ENCODE measurements around the gene HIGD1A. TPM values are rescaled to one million over a fixed set of nuclear protein-coding genes. Genes with fewer than 3 reads are reported as not detected.

Gene HIGD1A
- total RNA-seq, 1 donor from 2014 or later, result 35.9 TPM

DNA sequence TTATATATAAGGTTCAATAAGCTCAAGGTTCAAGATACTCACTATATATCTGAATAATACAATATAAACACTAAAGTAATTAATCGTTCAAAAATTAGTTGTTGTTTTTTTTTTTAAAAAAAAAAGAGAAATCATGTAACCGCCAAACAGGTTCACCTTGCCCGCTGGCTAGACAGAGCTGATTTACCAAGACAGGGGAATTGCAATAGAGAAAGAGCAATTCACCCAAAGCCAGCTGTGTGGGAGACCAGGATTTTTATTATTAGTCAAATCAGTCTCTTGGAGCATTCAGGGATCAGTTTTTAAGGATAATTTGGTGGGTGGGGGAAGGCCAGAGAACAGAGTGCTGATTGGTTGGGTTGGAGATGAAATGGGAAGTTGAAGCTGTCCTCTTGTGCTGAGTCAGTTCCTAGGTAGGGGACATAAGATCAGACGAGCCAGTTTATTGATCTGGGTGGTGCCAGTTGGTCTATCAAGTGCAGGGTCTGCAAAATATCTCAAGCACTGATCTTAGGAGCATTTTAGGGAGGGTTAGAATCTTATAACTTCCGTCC is 7.9 kb downstream of the HIGD1A start:
- Mint-ChIP-seq H3K27ac (no peak overlapping the region), H3K27me3 (no peaks in the 10 kb centered on the region), H3K4me1 (peaks cover 17% of the 10 kb centered on the region), H3K36me3 (ENCODE audit: low read depth) (peaks cover 18% of the 10 kb centered on the region), H3K9me3 (no peaks in the 10 kb centered on the region), H3K4me3 (no peak overlapping the region)
- DNase-seq (no peak), ATAC-seq (ENCODE audit: low read depth) (no peak)
- ChIA-PET POLR2A (no interaction called here), CTCF (interaction anchor here (1.2 kb wide), 1 partner anchor 34 kb away, joined by 5 read pairs; no protein-coding TSS in a partner anchor)
- intact Hi-C loops (cut with micrococcal nuclease), result no loop called here
- TF ChIP-seq, protein P1, sequence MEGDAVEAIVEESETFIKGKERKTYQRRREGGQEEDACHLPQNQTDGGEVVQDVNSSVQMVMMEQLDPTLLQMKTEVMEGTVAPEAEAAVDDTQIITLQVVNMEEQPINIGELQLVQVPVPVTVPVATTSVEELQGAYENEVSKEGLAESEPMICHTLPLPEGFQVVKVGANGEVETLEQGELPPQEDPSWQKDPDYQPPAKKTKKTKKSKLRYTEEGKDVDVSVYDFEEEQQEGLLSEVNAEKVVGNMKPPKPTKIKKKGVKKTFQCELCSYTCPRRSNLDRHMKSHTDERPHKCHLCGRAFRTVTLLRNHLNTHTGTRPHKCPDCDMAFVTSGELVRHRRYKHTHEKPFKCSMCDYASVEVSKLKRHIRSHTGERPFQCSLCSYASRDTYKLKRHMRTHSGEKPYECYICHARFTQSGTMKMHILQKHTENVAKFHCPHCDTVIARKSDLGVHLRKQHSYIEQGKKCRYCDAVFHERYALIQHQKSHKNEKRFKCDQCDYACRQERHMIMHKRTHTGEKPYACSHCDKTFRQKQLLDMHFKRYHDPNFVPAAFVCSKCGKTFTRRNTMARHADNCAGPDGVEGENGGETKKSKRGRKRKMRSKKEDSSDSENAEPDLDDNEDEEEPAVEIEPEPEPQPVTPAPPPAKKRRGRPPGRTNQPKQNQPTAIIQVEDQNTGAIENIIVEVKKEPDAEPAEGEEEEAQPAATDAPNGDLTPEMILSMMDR (IDR thresholded peaks at IDR 0.05), result no peak

DNA sequence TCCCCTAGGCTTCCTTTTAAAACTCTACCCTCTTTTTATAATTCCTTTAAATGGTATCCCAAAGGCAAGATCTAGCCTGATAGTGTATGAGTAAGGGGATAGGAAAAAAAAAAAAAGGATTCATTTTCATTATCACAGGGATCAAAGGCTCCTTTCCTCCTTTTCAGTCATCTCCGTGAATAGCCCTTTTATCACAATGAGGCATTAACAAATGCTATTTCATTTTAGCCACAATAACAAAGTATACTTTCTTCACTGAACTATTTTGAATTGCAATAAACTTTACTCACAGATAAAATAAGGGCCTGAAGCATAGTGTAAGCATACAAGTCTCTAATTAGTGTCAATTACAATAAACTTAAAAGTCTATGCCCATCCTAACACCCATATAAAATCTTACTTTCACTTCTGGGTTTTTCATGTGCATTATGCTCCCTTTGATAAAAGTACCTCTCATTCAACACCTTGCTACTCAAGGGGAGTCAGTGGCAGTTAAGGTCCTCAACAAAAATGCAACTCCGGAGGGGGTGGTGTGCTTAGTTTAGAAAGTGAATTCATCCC is 8.6 kb downstream of the HIGD1A start:
- CTCF ChIA-PET, result interaction anchor here (1.2 kb wide), 1 partner anchor 35 kb away, joined by 5 read pairs; no protein-coding TSS in a partner anchor
- POLR2A ChIA-PET, result no interaction called here
- Mint-ChIP-seq H3K27ac (no peak overlapping the region), H3K4me3 (no peak overlapping the region), H3K27me3 (no peaks in the 10 kb centered on the region), H3K36me3 (ENCODE audit: low read depth) (peaks cover 22% of the 10 kb centered on the region), H3K4me1 (peaks cover 10% of the 10 kb centered on the region), H3K9me3 (no peaks in the 10 kb centered on the region)
- TF ChIP-seq, protein P1 (IDR thresholded peaks at IDR 0.05), result no peak
- no peak for ATAC-seq (ENCODE audit: low read depth)
- intact Hi-C loops (cut with micrococcal nuclease), result no loop called here
- DNase-seq, result no peak

GRCh38 chr3:42790714-42791229 is 13.5 kb downstream of the HIGD1A start:
- intact Hi-C loops (cut with micrococcal nuclease), result no loop called here
- H3K4me3 Mint-ChIP-seq, result no peak overlapping the region
- no peaks in the 10 kb centered on the region for H3K9me3 Mint-ChIP-seq
- CTCF ChIA-PET, result no interaction called here
- H3K36me3 Mint-ChIP-seq (ENCODE audit: low read depth), result peaks cover 43% of the 10 kb centered on the region
- no peaks in the 10 kb centered on the region for H3K27me3 Mint-ChIP-seq
- no peak for ATAC-seq (ENCODE audit: low read depth)
- DNase-seq, result no peak
- TF ChIP-seq, protein P1 (IDR thresholded peaks at IDR 0.05), result no peak
- H3K27ac Mint-ChIP-seq, result no peak overlapping the region
- POLR2A ChIA-PET, result no interaction called here
- H3K4me1 Mint-ChIP-seq, result no peaks in the 10 kb centered on the region

GRCh38 chr3:42786631-42787030 is 17.7 kb downstream of the HIGD1A start:
- CTCF ChIA-PET, result no interaction called here

GRCh38 chr3:42786212-42786611 is 18.1 kb downstream of the HIGD1A start:
- H3K4me3 Mint-ChIP-seq, result no peak overlapping the region
- no peaks in the 10 kb centered on the region for H3K27me3 Mint-ChIP-seq
- H3K36me3 Mint-ChIP-seq (ENCODE audit: low read depth), result peaks cover 46% of the 10 kb centered on the region
- POLR2A ChIA-PET, result no interaction called here
- no peaks in the 10 kb centered on the region for H3K4me1 Mint-ChIP-seq
- ATAC-seq (ENCODE audit: low read depth) (no peak), DNase-seq (no peak)
- no peaks in the 10 kb centered on the region for H3K9me3 Mint-ChIP-seq
- CTCF ChIA-PET, result no interaction called here
- intact Hi-C loops (cut with micrococcal nuclease), result no loop called here
- TF ChIP-seq, protein P1 (IDR thresholded peaks at IDR 0.05), result no peak
- no peak overlapping the region for H3K27ac Mint-ChIP-seq

More at GRCh38 chr3:42786631-42787030, 17.7 kb downstream of the HIGD1A start:
- Mint-ChIP-seq H3K4me1 (no peaks in the 10 kb centered on the region), H3K27me3 (no peaks in the 10 kb centered on the region), H3K9me3 (no peaks in the 10 kb centered on the region), H3K36me3 (ENCODE audit: low read depth) (peaks cover 49% of the 10 kb centered on the region), H3K4me3 (no peak overlapping the region), H3K27ac (no peak overlapping the region)
- DNase-seq (no peak), ATAC-seq (ENCODE audit: low read depth) (no peak)
- TF ChIP-seq, protein P1 (IDR thresholded peaks at IDR 0.05), result no peak
- POLR2A ChIA-PET, result no interaction called here
- intact Hi-C loops (cut with micrococcal nuclease), result no loop called here
